IMR-90 (cell line): ENCODE data around the gene CASKIN1. TPM values are rescaled to one million over a fixed set of nuclear protein-coding genes. Genes with fewer than 3 reads are reported as not detected.

ENCODE experiments used
- ATAC-seq: fragments of 200-7000 bp; cut with Tn5 transposase; 2 replicates; pipeline ENCODE4 v1.9.1; 2020; ENCODE audit warnings: low read depth, mild to moderate bottlenecking, moderate library complexity
- BruUV-seq: library from RNA; stranded (reverse); fragments of 400-500 nt; replicated peaks from 2 replicates; lab custom pipeline; 2021; lab: Mats Ljungman, UMichigan
- CTCF ChIA-PET: fragments of 300-600 bp; formaldehyde crosslinking; extraction: SDS; loops from one replicate; lab custom pipeline; 2021; ENCODE audit warnings: antibody characterized with exemption; lab: Yijun Ruan, JAX
- POLR2A ChIA-PET: fragments of 300-600 bp; sonication (Branson Sonifier 250); formaldehyde crosslinking; loops from one replicate; lab custom pipeline; 2022; ENCODE audit warnings: antibody characterized with exemption; ENCODE audit not compliant: unreplicated experiment; lab: Charles Lee
- DNase-seq: peaks from one replicate; pipeline ENCODE4 v3.0.0; 2013
- H2AFZ ChIP-seq: replicated peaks from 2 replicates; pipeline ENCODE3; 2013; ENCODE audit warnings: low read length, mild to moderate bottlenecking; ENCODE audit not compliant: poor library complexity
- H2AK5ac ChIP-seq: 2 replicates; pipeline ENCODE4 v1.6.1; 2013; ENCODE audit warnings: low read depth, low read length, inconsistent platforms
- H2AK9ac ChIP-seq: replicated peaks from 2 replicates; pipeline ENCODE3; 2013; ENCODE audit warnings: mild to moderate bottlenecking, low read depth, low read length, moderate library complexity; ENCODE audit not compliant: poor library complexity
- H2BK120ac ChIP-seq: 2 replicates; pipeline ENCODE4 v1.6.1; 2013; ENCODE audit warnings: low read depth, low read length, inconsistent platforms
- H2BK15ac ChIP-seq: 3 replicates; pipeline ENCODE4 v1.6.1; 2013; ENCODE audit warnings: low read depth, low read length, inconsistent platforms
- H2BK20ac ChIP-seq: 2 replicates; pipeline ENCODE4 v1.6.1; 2013; ENCODE audit warnings: low read depth, mild to moderate bottlenecking, inconsistent platforms, low read length, moderate library complexity
- H2BK5ac ChIP-seq: 2 replicates; pipeline ENCODE4 v1.6.1; 2013; ENCODE audit warnings: mild to moderate bottlenecking, low read depth, low read length, inconsistent platforms; ENCODE audit not compliant: poor library complexity, severe bottlenecking
- H3K14ac ChIP-seq: replicated peaks from 2 replicates; pipeline ENCODE4 v1.6.1; 2013; ENCODE audit warnings: low read depth, low read length, inconsistent platforms
- H3K18ac ChIP-seq: 2 replicates; pipeline ENCODE4 v1.6.1; 2013; ENCODE audit warnings: low read depth, low read length, control low read depth
- H3K23ac ChIP-seq: 2 replicates; pipeline ENCODE4 v1.6.1; 2013; ENCODE audit warnings: low read depth, low read length, inconsistent platforms
- H3K27ac ChIP-seq: 2 replicates; pipeline ENCODE4 v1.5.1; 2013; ENCODE audit warnings: mild to moderate bottlenecking, control low read depth, low read length; ENCODE audit not compliant: insufficient read depth
- H3K27me3 ChIP-seq: 2 replicates; pipeline ENCODE4 v1.6.1; 2013; ENCODE audit warnings: low read length; ENCODE audit not compliant: control insufficient read depth, insufficient read depth
- H3K36me3 ChIP-seq: 2 replicates; pipeline ENCODE4 v1.6.1; 2013; ENCODE audit warnings: low read length, mixed read lengths; ENCODE audit not compliant: control insufficient read depth, insufficient read depth
- H3K4ac ChIP-seq: 2 replicates; pipeline ENCODE4 v1.6.1; 2013; ENCODE audit warnings: low read depth, low read length, inconsistent platforms
- H3K4me1 ChIP-seq: 2 replicates; pipeline ENCODE4 v1.6.1; 2013; ENCODE audit warnings: low read length, mixed read lengths; ENCODE audit not compliant: control insufficient read depth, insufficient read depth
- H3K4me2 ChIP-seq: 2 replicates; pipeline ENCODE4 v1.6.1; 2013; ENCODE audit warnings: low read depth, mild to moderate bottlenecking, control low read depth, low read length, moderate library complexity
- H3K4me3 ChIP-seq: 2 replicates; pipeline ENCODE4 v1.5.1; 2013; ENCODE audit warnings: low read depth, mild to moderate bottlenecking, control low read depth, low read length, moderate library complexity; ENCODE audit not compliant: insufficient read depth
- H3K56ac ChIP-seq: 2 replicates; pipeline ENCODE4 v1.6.1; 2013; ENCODE audit warnings: low read length, inconsistent platforms; ENCODE audit not compliant: insufficient read depth; ENCODE audit errors: extremely low read depth
- H3K79me1 ChIP-seq, 2 experiments: 2 replicates each; pipeline ENCODE4 v1.6.1; 2013; ENCODE audit warnings: low read length in 2 of 2, inconsistent platforms in 1 of 2, low read depth in 1 of 2
- H3K9ac ChIP-seq: 2 replicates; pipeline ENCODE4 v1.6.1; 2013; ENCODE audit warnings: low read depth, low read length, control low read depth
- H3K9me1 ChIP-seq: 2 replicates; pipeline ENCODE4 v1.6.1; 2013; ENCODE audit warnings: low read length, inconsistent platforms; ENCODE audit not compliant: insufficient read depth
- H3K9me3 ChIP-seq: 2 replicates; pipeline ENCODE4 v1.6.1; 2013; ENCODE audit warnings: low read length; ENCODE audit not compliant: control insufficient read depth, insufficient read depth
- H4K20me1 ChIP-seq: 2 replicates; pipeline ENCODE4 v1.6.1; 2013; ENCODE audit warnings: low read length, inconsistent platforms; ENCODE audit not compliant: insufficient read depth
- H4K5ac ChIP-seq: 2 replicates; pipeline ENCODE4 v1.6.1; 2013; ENCODE audit warnings: mild to moderate bottlenecking, low read depth, low read length, control low read depth
- H4K8ac ChIP-seq, 2 experiments: 2 replicates each; pipeline ENCODE4 v1.6.1; 2013; ENCODE audit warnings: low read depth in 2 of 2, low read length in 2 of 2, control low read depth in 1 of 2, inconsistent platforms in 1 of 2
- H4K91ac ChIP-seq: 2 replicates; pipeline ENCODE4 v1.6.1; 2013; ENCODE audit warnings: low read depth, low read length, inconsistent platforms; ENCODE audit not compliant: insufficient read depth
- CEBPB ChIP-seq: IDR thresholded peaks from 2 replicates; pipeline ENCODE4 v1.6.1; 2012; ENCODE audit warnings: low read depth, low read length, improper control_type of control experiment
- CHD1 ChIP-seq: IDR thresholded peaks from 2 replicates; pipeline ENCODE4 v1.6.1; 2012; ENCODE audit warnings: low read depth, low read length, improper control_type of control experiment
- CTCF ChIP-seq: conservative IDR thresholded peaks from 2 replicates; pipeline ENCODE4 v1.5.1; 2012; ENCODE audit warnings: mild to moderate bottlenecking, low read depth, low read length, improper control_type of control experiment
- ELK1 ChIP-seq: fragments of 150-350 bp; IDR thresholded peaks from 2 replicates; pipeline ENCODE4 v1.6.1; 2016; ENCODE audit warnings: low read depth, mild to moderate bottlenecking, low read length, moderate library complexity, borderline replicate concordance
- FOS ChIP-seq: fragments of 150-350 bp; IDR thresholded peaks from 2 replicates; pipeline ENCODE4 v1.6.1; 2016; ENCODE audit warnings: low read depth, low read length
- NFE2L2 ChIP-seq: fragments of 150-350 bp; IDR thresholded peaks from 2 replicates; pipeline ENCODE4 v1.6.1; 2016; ENCODE audit warnings: low read depth, mild to moderate bottlenecking, low read length
- POLR2A ChIP-seq: IDR thresholded peaks from 2 replicates; pipeline ENCODE4 v1.6.1; 2012; ENCODE audit warnings: mild to moderate bottlenecking, low read depth, low read length
- RAD21 ChIP-seq: IDR thresholded peaks from 2 replicates; pipeline ENCODE4 v1.6.1; 2012; ENCODE audit warnings: low read length, improper control_type of control experiment
- RCOR1 ChIP-seq: IDR thresholded peaks from 2 replicates; pipeline ENCODE4 v1.6.1; 2012; ENCODE audit warnings: mild to moderate bottlenecking, low read length, improper control_type of control experiment; ENCODE audit not compliant: insufficient replicate concordance
- WGBS, 2 experiments: methylation state at CpG; one replicate each; pipeline versions ENCODE4 v1.1.5 to v1.1.7; 2013; ENCODE audit warnings: missing lambda C conversion rate in 2 of 2; ENCODE audit not compliant: insufficient read length in 1 of 2; ENCODE audit errors: extremely low coverage in 2 of 2; 5-methylcytosine and 5-hydroxymethylcytosine counted together
- dilution Hi-C: fragments of 300-500 bp; cut with HindIII; formaldehyde crosslinking; loops from one replicate; pipeline ENCODE4 v1.14.3; 2018; ENCODE audit warnings: low sequenced_read_pairs; ENCODE audit not compliant: unreplicated experiment
- in situ Hi-C: fragments of 300-500 bp; cut with MboI; formaldehyde crosslinking; loops from 3 replicates; pipeline ENCODE4 v1.14.3; 2019; ENCODE audit warnings: low sequenced_read_pairs, inconsistent platforms, mixed read lengths
- intact Hi-C: fragments of 100-400 bp; cut with micrococcal nuclease; formaldehyde crosslinking; loops from 2 replicates; pipeline ENCODE4 v1.10.0; 2022
- polyA plus RNA-seq, 3 experiments: library from polyadenylated mRNA; depleted of rRNA; stranded (reverse); fragments of >200 nt; gene quantifications; 2 replicates each; pipeline ENCODE4 v1.2.3, GENCODE V29; 2012; ENCODE audit warnings: low replicate concordance in 1 of 3
- total RNA-seq: library from RNA; depleted of rRNA; stranded (reverse); fragments of >200 nt; gene quantifications from 2 replicates; pipeline ENCODE4 v1.2.3, GENCODE V29; 2012

The CASKIN1 gene
- total and polyA plus RNA-seq, 2 of the 4 experiments (the other 2 are of a cell fraction), result 0.05 TPM; not detected in 1

GRCh38 chr16:2234813-2235170, 38.4 kb upstream of the CASKIN1 start:
- Histone ChIP-seq H3K18ac (no peak overlapping the region), H3K79me1 (no peaks in the 10 kb centered on the region), H3K4me1 (peaks cover 5% of the 10 kb centered on the region; the same call in 1 of the 2 replicates), H2BK20ac (no peak overlapping the region), H2BK15ac (no peak overlapping the region), H3K14ac (no peak overlapping the region), H4K91ac (no peak overlapping the region), H2BK120ac (no peak overlapping the region), H3K27me3 (peaks cover 9% of the 10 kb centered on the region), H4K20me1 (peaks cover 14% of the 10 kb centered on the region), H2AK9ac (no peak overlapping the region), H3K4me3 (no peak overlapping the region), H3K9me3 (no peaks in the 10 kb centered on the region), H3K23ac (no peak overlapping the region), H3K36me3 (peaks cover 52% of the 10 kb centered on the region), H4K8ac (no peak overlapping the region), H3K27ac (no peak overlapping the region), H3K56ac (no peak overlapping the region), H2BK5ac (no peak overlapping the region), H4K5ac (no peak overlapping the region), H2AK5ac (no peak overlapping the region), H3K4me2 (no peak overlapping the region), H2AFZ (no peak overlapping the region), H3K4ac (no peak overlapping the region), H3K9ac (no peak overlapping the region), H3K9me1 (no peaks in the 10 kb centered on the region)
- dilution Hi-C loops (no loop called here), intact Hi-C loops (no loop called here), in situ Hi-C loops (no loop called here)
- no peak for TF ChIP-seq CHD1
- TF ChIP-seq CTCF, result no peak
- TF ChIP-seq POLR2A, result no peak
- no peak for TF ChIP-seq NFE2L2
- no peak for TF ChIP-seq RCOR1
- TF ChIP-seq RAD21, result no peak
- no peak for TF ChIP-seq ELK1
- no peak for TF ChIP-seq FOS
- TF ChIP-seq CEBPB, result no peak
- 95% methylated on average over 11 of the region's 18 CpGs; no CpG with 5 or more reads in 1 of the 2 experiments for WGBS, 2 experiments
- no TSS peak for BruUV-seq
- ChIA-PET CTCF (no interaction called here), POLR2A (no interaction called here)
- DNase-seq (no peak), ATAC-seq (no peak)
